K562 (cell line): ENCODE measurements around the gene MKLN1. TPM values are rescaled to one million over a fixed set of nuclear protein-coding genes. Genes with fewer than 3 reads are reported as not detected.

Experiments used
- C11orf30 ChIP-seq: fragments of 450-650 bp; IDR thresholded peaks from 2 replicates; pipeline ENCODE4 v1.6.1; 2016; ENCODE audit warnings: low read depth, mild to moderate bottlenecking
- CTBP1 ChIP-seq: fragments of 450-650 bp; IDR thresholded peaks from 2 replicates; pipeline ENCODE4 v1.6.1; 2016; ENCODE audit warnings: borderline replicate concordance
- ELF1 ChIP-seq: fragments of 200-800 bp; sonication (Bioruptor generic); IDR thresholded peaks from 2 replicates; pipeline ENCODE4 v1.6.1; 2016; ENCODE audit warnings: missing genetic modification characterization, missing compliant biosample characterization
- HNRNPL ChIP-seq: fragments of 200-400 bp; formaldehyde crosslinking; IDR thresholded peaks from 2 replicates; pipeline ENCODE4 v1.6.1; 2017; ENCODE audit warnings: low read depth, mild to moderate bottlenecking, low read length
- MIER1 ChIP-seq: fragments of 450-650 bp; IDR thresholded peaks from 2 replicates; pipeline ENCODE4 v1.6.1; 2016; ENCODE audit warnings: antibody characterized with exemption, mild to moderate bottlenecking, low read depth
- POLR3A ChIP-seq: IDR thresholded peaks from 2 replicates; pipeline ENCODE4 v1.6.1; 2011; ENCODE audit warnings: borderline replicate concordance, mild to moderate bottlenecking, moderate library complexity; ENCODE audit not compliant: insufficient read length, insufficient read depth; ENCODE audit errors: extremely low read depth
- RBM17 ChIP-seq: fragments of 200-400 bp; formaldehyde crosslinking; IDR thresholded peaks from 2 replicates; pipeline ENCODE4 v1.6.1; 2017; ENCODE audit warnings: low read depth, mild to moderate bottlenecking, low read length, borderline replicate concordance
- RBM22 ChIP-seq: fragments of 200-400 bp; formaldehyde crosslinking; IDR thresholded peaks from 2 replicates; pipeline ENCODE4 v1.6.1; 2018; ENCODE audit warnings: low read length, low read depth; ENCODE audit not compliant: poor library complexity, severe bottlenecking
- SMARCA4 ChIP-seq: fragments of 450-650 bp; IDR thresholded peaks from 2 replicates; pipeline ENCODE4 v1.6.1; 2016
- SRSF1 ChIP-seq: fragments of 200-400 bp; formaldehyde crosslinking; IDR thresholded peaks from 2 replicates; pipeline ENCODE4 v1.6.1; 2017; ENCODE audit warnings: mild to moderate bottlenecking, low read depth, low read length, moderate library complexity
- TGIF2 ChIP-seq: sonication (generic); formaldehyde crosslinking; IDR thresholded peaks from 2 replicates; pipeline ENCODE4 v1.8.1; 2022; ENCODE audit warnings: mild to moderate bottlenecking, missing genetic modification reagents, moderate library complexity
- polyA plus RNA-seq, 8 experiments: library from polyadenylated mRNA; depleted of rRNA in 4 of 8; stranded (reverse) in 5 of 8; unstranded in 3 of 8; fragments of >200 nt; fragmentation: Nextera tagmentation in 2 of 8; fragmentation: Illumina TruSeq in 1 of 8; extraction: Ambion mirVana in 2 of 8; extraction: Trizol in 1 of 8; gene quantifications; 2 replicates each; pipeline versions ENCODE4 v1.2.1 to v1.2.3, GENCODE V29; 2011 to 2014; ENCODE audit warnings: inconsistent platforms in 1 of 8, missing spikeins in 1 of 8
- total RNA-seq, 7 experiments: library from RNA; depleted of rRNA in 6 of 7; stranded (reverse); fragments of >200 nt in 6 of 7; fragmentation: Illumina TruSeq in 2 of 7; extraction: Trizol in 2 of 7; gene quantifications; 2 replicates each; pipeline versions ENCODE4 v1.2.1 to v1.2.3, GENCODE V29; 2011 to 2021; ENCODE audit warnings: low replicate concordance in 1 of 7
- TF ChIP-seq, protein P1 (sequence below): sonication (generic); formaldehyde crosslinking; IDR thresholded peaks from 2 replicates; pipeline ENCODE4 v1.8.0; 2023; ENCODE audit warnings: missing genetic modification reagents, mild to moderate bottlenecking, borderline replicate concordance
- TF ChIP-seq, protein P2 (sequence below): fragments of 250-450 bp; sonication (Bioruptor Pico); IDR thresholded peaks from 2 replicates; pipeline ENCODE4 v1.4.0; 2020; ENCODE audit warnings: mild to moderate bottlenecking, moderate library complexity
- TF ChIP-seq, protein P3 (sequence below): sonication (generic); formaldehyde crosslinking; IDR thresholded peaks from 2 replicates; pipeline ENCODE4 v1.8.1; 2023; ENCODE audit warnings: mild to moderate bottlenecking, missing genetic modification reagents
- TF ChIP-seq, protein P4 (sequence below): fragments of 450-650 bp; IDR thresholded peaks from 2 replicates; pipeline ENCODE4 v1.6.1; 2016; ENCODE audit warnings: missing biosample characterization, missing genetic modification characterization

The MKLN1 gene
- total and polyA plus RNA-seq, 9 of the 15 experiments (the other 6 are each of a cell fraction or from before 2014, with no cell fraction given): 18.6 to 80.4 (median 56.0) TPM

DNA sequence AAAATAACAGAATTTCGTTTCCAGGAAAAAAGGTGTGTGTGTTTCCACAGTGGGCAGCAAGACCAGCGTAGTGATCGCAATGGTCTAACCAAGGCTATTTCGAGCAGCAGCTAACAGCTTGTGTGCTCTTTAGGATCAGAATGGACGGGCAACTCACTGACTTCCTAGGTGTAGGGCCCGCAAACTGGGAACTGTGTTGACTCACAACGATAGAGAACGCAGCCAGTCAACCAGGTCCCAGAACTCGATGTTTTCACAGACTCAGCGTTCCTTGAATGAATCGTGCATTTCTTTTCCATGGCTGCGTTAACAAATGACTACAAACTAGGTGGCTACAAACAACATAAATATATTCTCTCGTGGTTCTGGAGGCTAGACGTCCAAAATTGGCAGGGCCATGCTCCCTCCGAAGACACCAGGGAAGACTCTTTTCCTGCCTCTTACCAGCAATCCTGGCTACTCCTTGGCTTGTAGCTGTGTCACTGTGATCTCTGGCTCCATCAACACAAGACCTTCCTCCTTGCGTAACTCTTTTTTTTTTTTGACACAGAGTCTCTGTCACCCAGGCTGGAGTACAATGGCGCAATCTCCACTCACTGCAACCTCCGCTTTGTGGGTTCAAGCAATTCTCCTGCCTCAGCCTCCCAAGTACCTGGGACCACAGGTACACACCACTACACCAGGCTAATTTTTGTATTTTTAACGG, 189.7 kb downstream of the MKLN1 start (continued):
- TF ChIP-seq TGIF2: no peak
- TF ChIP-seq, protein P1, sequence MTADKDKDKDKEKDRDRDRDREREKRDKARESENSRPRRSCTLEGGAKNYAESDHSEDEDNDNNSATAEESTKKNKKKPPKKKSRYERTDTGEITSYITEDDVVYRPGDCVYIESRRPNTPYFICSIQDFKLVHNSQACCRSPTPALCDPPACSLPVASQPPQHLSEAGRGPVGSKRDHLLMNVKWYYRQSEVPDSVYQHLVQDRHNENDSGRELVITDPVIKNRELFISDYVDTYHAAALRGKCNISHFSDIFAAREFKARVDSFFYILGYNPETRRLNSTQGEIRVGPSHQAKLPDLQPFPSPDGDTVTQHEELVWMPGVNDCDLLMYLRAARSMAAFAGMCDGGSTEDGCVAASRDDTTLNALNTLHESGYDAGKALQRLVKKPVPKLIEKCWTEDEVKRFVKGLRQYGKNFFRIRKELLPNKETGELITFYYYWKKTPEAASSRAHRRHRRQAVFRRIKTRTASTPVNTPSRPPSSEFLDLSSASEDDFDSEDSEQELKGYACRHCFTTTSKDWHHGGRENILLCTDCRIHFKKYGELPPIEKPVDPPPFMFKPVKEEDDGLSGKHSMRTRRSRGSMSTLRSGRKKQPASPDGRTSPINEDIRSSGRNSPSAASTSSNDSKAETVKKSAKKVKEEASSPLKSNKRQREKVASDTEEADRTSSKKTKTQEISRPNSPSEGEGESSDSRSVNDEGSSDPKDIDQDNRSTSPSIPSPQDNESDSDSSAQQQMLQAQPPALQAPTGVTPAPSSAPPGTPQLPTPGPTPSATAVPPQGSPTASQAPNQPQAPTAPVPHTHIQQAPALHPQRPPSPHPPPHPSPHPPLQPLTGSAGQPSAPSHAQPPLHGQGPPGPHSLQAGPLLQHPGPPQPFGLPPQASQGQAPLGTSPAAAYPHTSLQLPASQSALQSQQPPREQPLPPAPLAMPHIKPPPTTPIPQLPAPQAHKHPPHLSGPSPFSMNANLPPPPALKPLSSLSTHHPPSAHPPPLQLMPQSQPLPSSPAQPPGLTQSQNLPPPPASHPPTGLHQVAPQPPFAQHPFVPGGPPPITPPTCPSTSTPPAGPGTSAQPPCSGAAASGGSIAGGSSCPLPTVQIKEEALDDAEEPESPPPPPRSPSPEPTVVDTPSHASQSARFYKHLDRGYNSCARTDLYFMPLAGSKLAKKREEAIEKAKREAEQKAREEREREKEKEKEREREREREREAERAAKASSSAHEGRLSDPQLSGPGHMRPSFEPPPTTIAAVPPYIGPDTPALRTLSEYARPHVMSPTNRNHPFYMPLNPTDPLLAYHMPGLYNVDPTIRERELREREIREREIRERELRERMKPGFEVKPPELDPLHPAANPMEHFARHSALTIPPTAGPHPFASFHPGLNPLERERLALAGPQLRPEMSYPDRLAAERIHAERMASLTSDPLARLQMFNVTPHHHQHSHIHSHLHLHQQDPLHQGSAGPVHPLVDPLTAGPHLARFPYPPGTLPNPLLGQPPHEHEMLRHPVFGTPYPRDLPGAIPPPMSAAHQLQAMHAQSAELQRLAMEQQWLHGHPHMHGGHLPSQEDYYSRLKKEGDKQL (CRISPR knock-in tag): no peak
- no peak for TF ChIP-seq SMARCA4
- no peak for TF ChIP-seq SRSF1
- TF ChIP-seq RBM17: no peak
- TF ChIP-seq, protein P2, sequence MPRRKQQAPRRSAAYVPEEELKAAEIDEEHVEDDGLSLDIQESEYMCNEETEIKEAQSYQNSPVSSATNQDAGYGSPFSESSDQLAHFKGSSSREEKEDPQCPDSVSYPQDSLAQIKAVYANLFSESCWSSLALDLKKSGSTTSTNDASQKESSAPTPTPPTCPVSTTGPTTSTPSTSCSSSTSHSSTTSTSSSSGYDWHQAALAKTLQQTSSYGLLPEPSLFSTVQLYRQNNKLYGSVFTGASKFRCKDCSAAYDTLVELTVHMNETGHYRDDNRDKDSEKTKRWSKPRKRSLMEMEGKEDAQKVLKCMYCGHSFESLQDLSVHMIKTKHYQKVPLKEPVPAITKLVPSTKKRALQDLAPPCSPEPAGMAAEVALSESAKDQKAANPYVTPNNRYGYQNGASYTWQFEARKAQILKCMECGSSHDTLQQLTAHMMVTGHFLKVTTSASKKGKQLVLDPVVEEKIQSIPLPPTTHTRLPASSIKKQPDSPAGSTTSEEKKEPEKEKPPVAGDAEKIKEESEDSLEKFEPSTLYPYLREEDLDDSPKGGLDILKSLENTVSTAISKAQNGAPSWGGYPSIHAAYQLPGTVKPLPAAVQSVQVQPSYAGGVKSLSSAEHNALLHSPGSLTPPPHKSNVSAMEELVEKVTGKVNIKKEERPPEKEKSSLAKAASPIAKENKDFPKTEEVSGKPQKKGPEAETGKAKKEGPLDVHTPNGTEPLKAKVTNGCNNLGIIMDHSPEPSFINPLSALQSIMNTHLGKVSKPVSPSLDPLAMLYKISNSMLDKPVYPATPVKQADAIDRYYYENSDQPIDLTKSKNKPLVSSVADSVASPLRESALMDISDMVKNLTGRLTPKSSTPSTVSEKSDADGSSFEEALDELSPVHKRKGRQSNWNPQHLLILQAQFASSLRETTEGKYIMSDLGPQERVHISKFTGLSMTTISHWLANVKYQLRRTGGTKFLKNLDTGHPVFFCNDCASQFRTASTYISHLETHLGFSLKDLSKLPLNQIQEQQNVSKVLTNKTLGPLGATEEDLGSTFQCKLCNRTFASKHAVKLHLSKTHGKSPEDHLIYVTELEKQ: no peak
- TF ChIP-seq, protein P3, sequence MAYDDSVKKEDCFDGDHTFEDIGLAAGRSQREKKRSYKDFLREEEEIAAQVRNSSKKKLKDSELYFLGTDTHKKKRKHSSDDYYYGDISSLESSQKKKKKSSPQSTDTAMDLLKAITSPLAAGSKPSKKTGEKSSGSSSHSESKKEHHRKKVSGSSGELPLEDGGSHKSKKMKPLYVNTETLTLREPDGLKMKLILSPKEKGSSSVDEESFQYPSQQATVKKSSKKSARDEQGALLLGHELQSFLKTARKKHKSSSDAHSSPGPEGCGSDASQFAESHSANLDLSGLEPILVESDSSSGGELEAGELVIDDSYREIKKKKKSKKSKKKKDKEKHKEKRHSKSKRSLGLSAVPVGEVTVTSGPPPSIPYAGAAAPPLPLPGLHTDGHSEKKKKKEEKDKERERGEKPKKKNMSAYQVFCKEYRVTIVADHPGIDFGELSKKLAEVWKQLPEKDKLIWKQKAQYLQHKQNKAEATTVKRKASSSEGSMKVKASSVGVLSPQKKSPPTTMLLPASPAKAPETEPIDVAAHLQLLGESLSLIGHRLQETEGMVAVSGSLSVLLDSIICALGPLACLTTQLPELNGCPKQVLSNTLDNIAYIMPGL (CRISPR knock-in tag): no peak
- TF ChIP-seq, protein P4, sequence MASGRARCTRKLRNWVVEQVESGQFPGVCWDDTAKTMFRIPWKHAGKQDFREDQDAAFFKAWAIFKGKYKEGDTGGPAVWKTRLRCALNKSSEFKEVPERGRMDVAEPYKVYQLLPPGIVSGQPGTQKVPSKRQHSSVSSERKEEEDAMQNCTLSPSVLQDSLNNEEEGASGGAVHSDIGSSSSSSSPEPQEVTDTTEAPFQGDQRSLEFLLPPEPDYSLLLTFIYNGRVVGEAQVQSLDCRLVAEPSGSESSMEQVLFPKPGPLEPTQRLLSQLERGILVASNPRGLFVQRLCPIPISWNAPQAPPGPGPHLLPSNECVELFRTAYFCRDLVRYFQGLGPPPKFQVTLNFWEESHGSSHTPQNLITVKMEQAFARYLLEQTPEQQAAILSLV (tag): 0 out of 2 replicates have a peak, but pooled peaks have one; percentile 17
- no peak for TF ChIP-seq ELF1 (tag)
- TF ChIP-seq CTBP1: no peak
- no peak for TF ChIP-seq RBM22
- TF ChIP-seq HNRNPL: no peak
- 0 out of 2 replicates have a peak, but pooled peaks have one; percentile 30 for TF ChIP-seq C11orf30
- TF ChIP-seq POLR3A: no peak
- TF ChIP-seq MIER1: no peak
